GM18870 (cell line): ENCODE data around the gene PDZRN4.

Experiments used
- ATAC-seq: cut with Tn5 transposase; IDR thresholded peaks from one replicate; pipeline ENCODE4 v1.9.1; 2021; ENCODE audit warnings: moderate library complexity; ENCODE audit not compliant: unreplicated experiment

The PDZRN4 gene

DNA sequence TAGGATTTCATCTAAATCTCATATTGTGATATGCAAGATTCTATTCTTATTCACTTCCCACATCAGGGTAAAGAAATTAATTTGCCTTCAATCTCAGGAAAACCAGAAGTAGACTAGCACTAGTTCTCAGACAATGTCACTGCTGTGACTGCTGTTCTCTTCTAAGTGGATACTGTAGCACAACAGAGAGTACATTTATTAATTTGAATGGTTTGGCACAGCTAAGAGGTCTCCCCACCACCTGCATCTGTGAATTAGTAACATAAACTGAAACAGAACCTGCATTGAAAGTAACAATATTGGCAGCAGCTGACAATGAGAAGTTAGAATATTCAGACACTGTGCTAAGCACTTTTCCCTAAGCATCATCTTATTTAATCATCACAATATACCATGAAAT lies 253.1 kb downstream of the PDZRN4 start:
- ATAC-seq = no peak

DNA sequence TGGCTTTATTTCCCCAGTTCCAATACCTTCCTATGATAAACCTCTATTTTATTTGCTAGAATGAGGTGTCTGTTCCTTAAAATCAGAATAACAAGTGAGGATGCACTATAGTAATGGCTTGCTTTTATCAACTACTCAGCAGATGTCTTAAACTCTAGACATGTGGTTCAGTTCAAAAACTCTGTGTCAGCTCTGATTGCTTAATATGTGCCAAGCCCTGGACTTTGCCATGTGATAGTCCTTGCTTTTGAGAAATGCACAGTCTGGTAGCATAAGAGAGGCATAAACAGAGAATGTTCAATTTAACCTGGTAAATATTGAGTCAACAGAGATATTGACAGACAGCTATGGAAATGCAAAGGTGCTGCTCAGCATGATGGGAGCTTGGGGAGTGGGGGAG lies 254.8 kb downstream of the PDZRN4 start:
- ATAC-seq = no peak

DNA sequence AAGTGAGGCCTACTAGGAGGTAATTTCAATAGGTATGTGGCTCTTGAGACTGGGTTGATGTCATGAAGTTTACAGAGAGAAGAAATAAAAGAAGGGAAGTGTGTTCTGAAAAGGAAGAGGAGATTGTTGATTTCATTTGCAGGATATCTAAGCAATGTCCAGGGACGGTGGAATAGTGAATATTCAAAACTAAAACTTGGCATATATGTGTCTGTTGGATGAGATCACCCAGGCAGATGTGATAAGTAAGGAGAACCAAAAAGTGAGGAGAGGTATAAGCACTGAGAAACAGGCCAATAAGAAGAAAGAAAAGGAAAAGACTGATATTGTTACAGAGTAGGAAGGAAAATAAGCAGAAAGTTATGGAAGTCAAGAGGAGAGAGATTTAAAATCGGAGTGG lies 255.6 kb downstream of the PDZRN4 start:
- no peak for ATAC-seq

DNA sequence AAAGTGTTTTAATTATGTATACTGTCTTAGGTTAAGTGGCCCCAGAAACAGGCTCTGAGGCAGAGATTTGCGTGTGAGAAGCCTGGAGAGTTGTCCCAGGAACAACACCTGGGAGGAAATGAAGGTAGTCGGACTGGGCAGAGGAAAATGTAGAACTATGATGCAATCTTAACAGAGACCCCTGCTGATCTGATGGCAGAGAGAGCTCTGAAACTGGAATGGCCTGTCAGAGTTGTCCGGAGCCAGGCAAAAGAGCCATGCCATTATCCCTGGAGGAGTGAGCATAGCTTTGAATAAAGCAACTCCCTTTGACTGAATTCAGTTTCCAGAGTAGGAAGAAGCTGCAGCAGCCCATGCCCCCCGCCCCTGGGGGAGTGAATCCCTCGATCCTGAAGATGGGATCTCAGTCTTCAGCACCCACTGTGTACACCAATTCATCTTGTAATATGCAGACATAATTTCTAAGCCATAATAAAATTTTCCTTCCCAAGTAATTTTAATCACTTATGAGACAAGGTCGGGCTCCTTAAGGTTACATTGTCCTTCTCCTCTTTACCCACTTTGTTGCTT lies 264.8 kb downstream of the PDZRN4 start:
- ATAC-seq = no peak

DNA sequence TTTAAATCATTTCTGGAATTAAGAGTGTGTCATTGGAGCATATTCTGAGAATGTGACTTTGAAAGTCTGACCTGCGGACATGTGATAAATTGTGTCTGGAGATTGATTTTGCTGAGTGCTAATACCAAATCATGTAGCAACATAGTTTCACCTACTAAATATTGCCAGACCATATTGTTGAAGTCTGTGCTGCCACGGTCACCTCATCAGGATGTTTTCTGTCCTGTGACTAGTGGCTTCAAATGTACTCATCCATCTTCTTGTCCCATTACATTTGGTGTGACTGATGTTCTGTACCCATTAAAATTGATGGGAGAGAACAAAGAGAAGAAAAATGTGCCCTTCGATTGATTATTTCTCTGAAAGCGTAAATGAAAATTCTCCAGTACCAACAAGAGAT lies 265.3 kb downstream of the PDZRN4 start:
- no peak for ATAC-seq

DNA sequence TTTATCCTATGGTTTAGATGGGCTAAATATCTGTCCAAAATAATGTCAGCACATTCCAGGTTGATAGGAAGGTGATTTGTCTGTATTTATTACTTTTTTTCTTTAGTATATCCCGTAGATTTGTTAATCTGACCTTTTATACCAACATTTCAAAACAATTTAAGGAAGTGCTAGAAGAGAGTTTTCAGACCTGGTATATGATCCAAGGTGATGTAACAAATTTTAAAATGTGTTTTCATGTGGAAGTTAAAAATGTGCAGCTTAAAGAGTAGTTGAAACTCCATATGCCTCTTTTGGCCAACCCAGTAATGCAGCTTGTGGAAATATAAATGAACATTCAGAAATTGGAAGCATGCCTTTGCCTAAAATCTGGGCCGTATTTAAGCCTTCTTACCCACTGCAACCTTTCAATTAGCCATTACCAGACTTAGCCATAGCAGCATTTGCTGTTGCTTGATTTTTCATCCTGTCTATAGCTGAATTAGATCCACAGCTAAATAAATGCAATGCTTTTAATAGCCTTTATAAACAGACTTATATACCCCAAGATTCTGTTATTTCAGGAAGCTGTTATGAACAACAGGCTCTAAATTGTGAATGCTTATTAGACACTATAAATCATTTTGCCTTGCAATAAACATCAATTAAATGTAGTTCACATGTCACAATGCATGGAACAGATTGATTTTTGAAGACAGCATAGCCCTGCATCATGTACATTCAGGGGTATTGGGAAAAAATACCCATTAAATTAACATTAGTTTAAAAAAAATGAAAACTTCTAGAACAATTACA lies 271.2 kb downstream of the PDZRN4 start:
- ATAC-seq = no peak

DNA sequence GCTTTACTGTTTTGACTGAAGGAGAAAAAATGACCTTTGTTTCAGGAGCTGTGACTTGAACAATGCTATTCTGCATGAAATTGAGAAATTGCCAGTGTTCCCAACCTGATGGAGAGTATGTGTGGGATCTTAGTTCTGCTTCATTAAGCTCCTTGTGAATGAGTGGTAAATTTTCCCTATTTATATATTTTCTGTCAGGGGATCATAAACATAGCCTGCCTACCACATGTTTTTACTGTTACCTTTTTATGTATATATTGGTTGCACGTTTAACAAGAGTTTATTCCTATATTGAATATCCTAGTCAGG lies 271.7 kb downstream of the PDZRN4 start:
- ATAC-seq = no peak

DNA sequence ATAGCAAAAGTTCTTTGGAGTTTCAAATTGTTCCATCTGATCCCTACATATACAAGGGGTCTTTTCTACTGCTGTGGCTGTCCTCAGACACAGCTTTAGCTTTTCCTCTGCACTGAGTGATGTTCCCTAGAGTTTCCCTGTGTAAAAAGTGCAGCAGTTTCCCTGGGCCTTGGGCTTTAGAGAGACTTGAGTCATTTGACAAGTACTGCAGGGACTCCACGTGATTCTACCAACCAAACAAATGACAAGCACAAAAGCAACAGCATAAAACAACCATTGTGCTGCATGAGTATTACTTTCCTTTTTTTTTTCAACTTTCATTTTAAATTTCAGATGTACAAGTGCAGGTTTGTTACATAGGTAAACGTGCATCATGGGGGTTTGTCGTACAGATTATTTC lies 272.8 kb downstream of the PDZRN4 start:
- no peak for ATAC-seq

DNA sequence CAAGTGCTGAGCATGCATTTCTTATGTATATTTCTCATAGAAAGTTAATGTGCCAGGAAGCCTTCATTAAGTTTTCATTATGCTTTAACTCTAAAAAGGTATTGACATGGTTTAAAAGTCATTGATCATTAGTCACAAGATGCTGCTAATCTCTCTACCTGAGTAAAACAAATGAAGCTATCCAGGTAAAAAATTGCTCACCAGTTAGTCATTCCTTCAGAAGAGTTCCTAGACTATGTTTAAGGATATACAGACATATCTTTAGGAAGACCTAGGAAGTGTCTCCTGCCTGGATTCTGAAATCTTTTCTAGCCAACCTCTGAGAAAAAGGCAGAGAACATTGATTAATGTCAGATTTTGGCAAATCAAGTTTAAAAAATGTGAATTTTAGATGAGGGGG lies 274.2 kb downstream of the PDZRN4 start:
- ATAC-seq = no peak

DNA sequence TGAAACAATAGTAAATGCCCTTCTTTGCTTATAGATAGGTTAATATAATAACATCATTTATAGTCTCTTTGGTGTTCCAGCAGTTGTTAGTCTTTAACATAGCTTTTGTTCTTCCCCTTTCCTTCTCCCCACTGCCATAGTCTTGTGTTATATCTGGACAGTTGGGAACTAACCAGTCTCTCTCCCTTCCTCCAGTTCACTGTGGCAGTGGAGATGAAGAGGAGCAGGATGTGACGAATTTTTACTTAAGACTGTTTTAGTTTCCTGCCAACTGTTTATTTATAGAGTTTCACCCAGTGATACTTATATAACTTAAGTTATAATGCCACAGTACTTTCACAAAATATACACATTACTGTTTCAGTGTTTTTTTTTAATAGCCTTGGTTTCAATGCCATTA lies 277.4 kb downstream of the PDZRN4 start:
- ATAC-seq = no peak

DNA sequence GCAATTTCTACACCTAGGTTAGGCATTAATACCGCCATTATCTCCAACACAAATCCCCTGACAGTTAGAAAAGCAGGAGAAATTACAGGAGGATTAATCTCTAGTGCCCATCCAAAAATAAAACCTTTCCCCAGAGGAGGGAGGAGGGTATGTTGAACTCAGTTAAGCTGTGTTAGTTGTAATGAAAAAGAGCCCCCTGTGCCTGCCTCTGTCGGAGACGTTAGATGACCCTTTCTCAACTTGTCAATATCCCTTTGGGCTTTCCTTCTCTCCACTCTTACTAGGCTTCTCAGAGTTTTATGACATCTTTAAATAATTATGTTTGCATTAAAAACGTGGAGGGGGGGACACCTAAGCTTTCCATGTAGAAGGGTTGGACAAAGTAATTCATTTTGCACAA lies 278.2 kb downstream of the PDZRN4 start:
- no peak for ATAC-seq

DNA sequence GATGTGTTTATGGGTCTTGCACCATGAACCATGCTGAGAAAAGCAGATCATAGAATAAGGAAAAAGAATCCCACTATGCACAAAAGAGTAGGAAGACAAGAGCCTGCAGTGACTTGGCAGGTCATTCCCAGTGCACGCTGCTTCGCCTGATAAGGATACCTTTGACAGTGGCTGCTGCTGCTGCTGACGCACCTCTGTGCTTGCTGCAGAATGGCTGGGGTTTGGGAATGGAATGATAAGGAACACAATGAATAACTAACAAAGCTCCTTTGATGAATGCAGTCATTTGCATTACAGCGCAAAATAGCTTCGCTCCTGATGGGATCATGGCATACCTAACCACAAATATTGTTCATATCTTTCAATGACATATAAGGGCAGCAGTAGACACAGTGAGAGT lies 278.7 kb downstream of the PDZRN4 start:
- ATAC-seq = no peak

DNA sequence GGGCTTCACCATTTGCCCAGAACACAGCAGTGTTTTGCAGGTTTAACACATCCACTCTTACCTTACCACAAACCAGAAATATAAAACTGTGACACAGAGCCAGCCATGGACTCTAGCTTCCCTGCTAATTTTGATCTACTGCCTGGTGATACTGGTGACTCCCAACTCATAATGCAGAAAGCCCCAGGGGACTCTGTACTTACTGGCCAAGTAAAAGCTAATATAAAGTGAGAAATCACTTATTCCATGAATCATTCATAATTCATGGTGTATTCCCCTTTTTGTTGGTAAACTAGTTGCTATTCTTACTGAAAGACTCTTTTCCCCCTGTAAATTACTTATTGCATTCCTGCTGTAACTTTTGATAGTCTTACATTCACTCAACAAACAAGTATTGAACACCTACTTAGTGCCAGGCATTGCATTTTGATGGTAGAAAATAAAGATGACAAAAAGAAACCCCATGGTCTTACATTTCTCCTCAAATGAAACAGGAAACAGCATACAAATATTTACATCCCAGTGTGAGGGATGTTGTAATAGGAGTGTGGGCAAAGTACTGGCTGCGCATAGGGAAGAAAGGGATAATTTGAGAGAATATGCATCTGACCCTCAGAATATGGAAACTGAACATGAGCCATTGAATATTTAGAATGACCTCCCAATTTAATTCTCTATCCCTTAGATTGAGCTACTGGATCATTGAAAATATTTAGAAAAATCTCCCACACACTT lies 279.6 kb downstream of the PDZRN4 start:
- no peak for ATAC-seq

DNA sequence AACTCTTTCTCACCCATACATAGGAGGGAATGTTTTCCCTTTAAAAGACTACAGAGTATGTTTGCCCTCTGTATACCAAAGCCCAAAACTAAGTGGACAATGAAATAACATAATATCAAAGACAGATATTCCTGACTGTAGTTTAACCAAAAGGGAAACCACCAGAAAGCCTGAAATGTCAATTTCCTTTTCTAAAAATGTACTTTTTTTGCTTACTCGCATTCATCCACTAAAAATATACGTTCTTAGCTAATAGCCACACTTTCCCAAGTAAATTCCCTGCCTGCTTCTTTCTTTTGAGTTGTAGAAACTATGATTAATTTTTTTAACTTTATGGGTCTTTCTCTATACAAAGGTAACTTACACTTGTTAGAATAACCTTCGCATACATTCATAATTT lies 280.2 kb downstream of the PDZRN4 start:
- ATAC-seq = no peak

DNA sequence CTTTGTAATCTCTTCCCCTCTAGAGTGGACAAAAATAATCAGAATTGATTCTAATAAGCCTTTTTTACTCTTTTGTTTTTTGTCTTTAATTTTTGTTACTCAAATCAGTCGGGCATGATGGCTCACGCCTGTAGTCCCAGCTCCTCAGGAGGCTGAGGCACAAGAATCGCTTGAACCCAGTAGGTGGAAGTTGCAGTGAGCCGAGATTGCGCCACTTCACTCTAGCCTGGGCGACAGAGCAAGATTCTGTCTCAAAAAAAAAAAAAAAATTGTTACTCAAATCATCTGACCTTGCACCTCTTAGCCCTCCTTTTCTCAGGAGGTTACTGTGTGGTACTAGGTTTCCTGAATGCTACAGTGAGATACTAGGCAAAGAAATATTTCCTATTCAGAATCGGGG lies 280.6 kb downstream of the PDZRN4 start:
- ATAC-seq = no peak

DNA sequence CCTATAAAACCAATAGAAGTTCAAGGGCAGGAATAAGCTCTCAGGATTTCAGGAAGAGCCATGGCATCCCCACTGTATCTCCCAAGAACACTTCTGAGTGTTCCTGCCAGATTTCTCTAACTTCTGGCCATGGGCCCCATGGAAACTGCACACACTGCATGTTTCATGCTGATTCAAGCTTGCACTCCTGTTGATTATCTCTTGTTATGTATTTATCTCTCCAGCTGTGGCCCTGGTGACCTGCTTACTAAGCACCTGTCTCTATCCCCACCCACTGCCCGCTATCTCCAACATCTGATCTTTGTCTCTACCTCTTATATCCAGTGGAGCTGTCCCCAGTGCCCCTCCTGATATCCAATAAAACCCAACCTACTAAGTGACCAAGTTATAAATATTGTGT lies 285.3 kb downstream of the PDZRN4 start:
- ATAC-seq = no peak

DNA sequence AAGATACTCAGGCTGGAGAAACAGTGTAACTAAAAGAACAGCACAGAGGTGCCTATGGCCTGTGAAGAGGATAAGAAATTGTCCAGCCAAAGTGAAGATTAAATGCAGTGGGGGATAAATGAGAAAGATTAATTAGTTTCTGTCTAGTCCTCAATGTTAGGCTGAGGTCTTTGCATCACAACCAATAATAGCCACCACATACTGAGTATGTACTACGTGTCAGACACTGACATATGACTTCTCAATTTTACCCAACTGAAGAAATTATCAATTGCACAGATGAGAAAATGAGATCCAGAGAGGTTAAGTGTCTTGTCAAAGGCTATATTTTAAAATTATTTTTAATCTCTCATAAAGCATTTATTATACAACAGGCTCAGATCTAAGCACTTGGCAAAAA lies 285.9 kb downstream of the PDZRN4 start:
- ATAC-seq = no peak

DNA sequence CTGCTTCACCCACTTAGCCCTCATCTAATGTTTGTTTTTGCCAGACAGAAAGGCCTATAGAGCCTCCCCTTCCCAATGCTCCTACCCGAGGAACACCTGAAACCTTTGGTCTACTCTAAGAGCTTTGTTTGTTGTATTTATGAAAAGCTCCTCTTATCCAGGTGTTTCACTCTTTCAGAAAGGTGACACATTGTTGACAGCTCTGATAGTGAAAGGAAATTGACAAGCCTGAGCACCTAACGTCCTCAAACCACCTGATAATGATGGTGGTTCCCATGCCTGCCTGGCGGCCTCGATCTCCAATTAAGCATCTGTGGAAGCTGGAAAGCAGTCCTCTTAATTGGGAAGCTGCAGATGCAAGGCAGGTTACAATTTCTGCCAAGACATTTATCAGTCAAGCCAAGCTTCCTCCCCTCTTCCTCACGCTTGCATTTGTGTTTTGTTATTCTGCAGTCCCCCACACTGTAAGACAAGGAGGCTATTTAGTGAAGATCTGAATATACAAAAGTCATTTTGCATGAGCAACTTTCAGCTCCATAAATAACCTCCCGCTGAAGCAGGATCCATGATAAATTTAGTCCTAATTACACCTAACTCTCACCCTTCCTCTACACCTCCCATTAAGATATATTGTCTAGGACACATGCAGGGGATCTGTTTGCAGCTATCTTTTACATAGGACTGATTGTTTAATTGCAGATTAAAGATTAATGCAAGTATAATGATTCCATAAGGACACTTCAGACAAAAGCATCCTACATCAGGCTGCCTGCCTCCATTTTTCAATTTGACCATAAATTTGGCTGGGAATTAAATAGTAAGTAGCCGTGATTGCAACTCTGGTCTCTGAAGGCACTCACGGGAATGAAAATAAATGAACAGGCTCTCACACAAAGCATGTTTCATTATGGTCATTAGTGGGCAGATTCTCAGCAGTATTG lies 288.6 kb downstream of the PDZRN4 start:
- ATAC-seq = no peak

DNA sequence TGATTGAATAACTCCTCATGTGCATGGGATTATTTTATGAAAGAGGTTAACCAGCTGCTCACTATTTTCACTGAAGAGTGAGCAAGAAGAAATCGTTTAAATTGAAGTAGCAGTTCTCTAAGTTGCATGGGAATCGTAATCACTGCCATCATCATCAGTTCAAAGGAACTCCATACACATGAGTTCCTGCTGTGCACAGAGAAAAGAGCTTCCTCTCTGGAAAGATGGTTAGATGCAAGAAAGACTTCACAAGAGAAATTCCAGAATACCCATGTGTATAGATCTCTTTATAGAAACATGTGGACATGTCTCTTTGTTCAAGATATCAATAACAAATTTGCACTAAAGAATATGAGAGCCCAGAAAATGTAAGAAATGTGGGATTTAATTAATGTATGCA lies 291.3 kb downstream of the PDZRN4 start:
- no peak for ATAC-seq

DNA sequence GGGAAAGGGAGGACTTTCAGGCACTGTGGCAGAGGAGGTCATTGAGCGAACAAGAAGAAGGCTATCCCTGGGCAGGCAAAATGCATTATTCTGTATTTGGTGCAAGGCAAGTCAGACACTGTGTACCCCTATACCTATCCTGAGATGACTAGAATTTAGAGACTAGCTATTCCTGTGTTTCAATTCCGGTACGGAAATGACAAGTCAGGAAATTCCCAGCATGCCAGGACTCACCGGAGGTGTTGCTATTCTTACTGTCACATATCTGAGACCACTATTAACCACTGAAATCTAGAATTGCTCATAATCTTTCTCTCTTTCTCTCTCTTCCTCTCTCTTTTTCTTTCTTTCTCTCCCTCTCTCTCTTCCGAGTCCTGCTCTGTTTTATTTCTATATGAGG lies 297.1 kb downstream of the PDZRN4 start:
- peak; percentile 91 for ATAC-seq

DNA sequence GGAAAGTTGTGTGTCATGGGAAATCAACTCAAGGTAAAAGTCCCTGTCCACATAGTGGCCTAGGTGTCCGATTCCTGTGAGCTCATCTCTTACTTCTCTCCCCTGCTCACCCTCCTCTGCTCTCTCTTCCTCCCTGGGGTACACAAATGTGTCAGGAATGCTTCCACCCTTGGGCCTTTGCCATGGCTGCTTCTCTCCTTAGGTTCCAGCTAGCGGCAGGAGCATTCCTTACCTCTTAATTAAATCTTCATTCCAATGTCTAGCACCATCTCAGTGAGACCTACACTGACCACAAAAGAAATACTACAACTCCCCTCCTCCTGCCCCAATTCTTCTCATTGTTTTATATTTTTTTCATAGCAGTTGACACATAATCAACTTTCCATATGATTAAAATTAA lies 298.6 kb downstream of the PDZRN4 start:
- ATAC-seq = no peak
